GM21515 (cell line): ENCODE measurements around the gene PREX1.
"Not testable (repeated sequence)": the region's sequence is repeated elsewhere in the genome, so short reads cannot be mapped to it uniquely, and the experiment has no call there.

ENCODE experiments used
- ATAC-seq: cut with Tn5 transposase; IDR thresholded peaks from one replicate; pipeline ENCODE4 v1.9.1; 2021; ENCODE audit not compliant: unreplicated experiment

The PREX1 gene

GRCh38 chr20:48779435-48779834 lies 48.4 kb downstream of the PREX1 start:
- ATAC-seq = no peak

GRCh38 chr20:48777821-48778220 lies 50.0 kb downstream of the PREX1 start:
- ATAC-seq = no peak

- no peak for ATAC-seq
These were observed 50.8 kb downstream of the PREX1 start for GRCh38 chr20:48777005-48777404.

GRCh38 chr20:48776306-48776705 lies 51.5 kb downstream of the PREX1 start:
- ATAC-seq = no peak

GRCh38 chr20:48775545-48775944 lies 52.3 kb downstream of the PREX1 start:
- not testable (repeated sequence) for ATAC-seq

GRCh38 chr20:48774696-48775095 lies 53.1 kb downstream of the PREX1 start:
- no peak for ATAC-seq

GRCh38 chr20:48773837-48774418 lies 53.9 kb downstream of the PREX1 start:
- ATAC-seq = no peak

- ATAC-seq = no peak
These were observed 55.4 kb downstream of the PREX1 start for GRCh38 chr20:48772183-48772976.

- no peak for ATAC-seq
These were observed 56.3 kb downstream of the PREX1 start for GRCh38 chr20:48771542-48771941.

GRCh38 chr20:48770700-48771442 lies 56.9 kb downstream of the PREX1 start:
- ATAC-seq = no peak

- no peak for ATAC-seq
These were observed 58.5 kb downstream of the PREX1 start for GRCh38 chr20:48769069-48769983.

GRCh38 chr20:48766961-48767960 lies 60.5 kb downstream of the PREX1 start:
- no peak for ATAC-seq

GRCh38 chr20:48766205-48766604 lies 61.6 kb downstream of the PREX1 start:
- ATAC-seq = no peak

- no peak for ATAC-seq
These were observed 62.4 kb downstream of the PREX1 start for GRCh38 chr20:48765359-48765758.

GRCh38 chr20:48763216-48763914 lies 64.4 kb downstream of the PREX1 start:
- ATAC-seq = no peak

- no peak for ATAC-seq
These were observed 65.9 kb downstream of the PREX1 start for GRCh38 chr20:48761874-48762273.

- ATAC-seq = no peak
These were observed 66.6 kb downstream of the PREX1 start for GRCh38 chr20:48761023-48761785.

- peak; percentile 61 for ATAC-seq
These were observed 67.3 kb downstream of the PREX1 start for GRCh38 chr20:48760403-48760983.
